ENCODE measurements around the gene TOM1L2.

Gene TOM1L2

DNA sequence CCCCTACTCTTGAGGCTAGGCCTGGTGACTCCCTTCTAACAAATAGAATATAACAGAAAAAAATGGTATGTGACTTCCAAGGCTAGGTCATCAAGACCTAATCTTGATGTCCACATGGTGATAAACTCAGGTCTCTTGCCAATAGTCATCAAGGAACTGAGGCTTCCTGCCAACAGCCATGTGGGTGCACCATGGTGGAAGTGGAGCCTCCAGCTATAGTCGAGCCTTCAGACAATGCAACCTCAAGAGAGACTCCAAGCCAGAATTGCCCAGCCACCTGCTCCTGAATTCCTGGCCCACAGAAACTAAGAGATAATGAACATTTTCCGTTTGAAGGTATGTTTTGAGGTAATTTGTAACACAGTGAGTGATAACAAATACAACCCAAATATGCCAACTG is 79.5 kb downstream of the TOM1L2 start:
- no peak for DNase-seq

DNA sequence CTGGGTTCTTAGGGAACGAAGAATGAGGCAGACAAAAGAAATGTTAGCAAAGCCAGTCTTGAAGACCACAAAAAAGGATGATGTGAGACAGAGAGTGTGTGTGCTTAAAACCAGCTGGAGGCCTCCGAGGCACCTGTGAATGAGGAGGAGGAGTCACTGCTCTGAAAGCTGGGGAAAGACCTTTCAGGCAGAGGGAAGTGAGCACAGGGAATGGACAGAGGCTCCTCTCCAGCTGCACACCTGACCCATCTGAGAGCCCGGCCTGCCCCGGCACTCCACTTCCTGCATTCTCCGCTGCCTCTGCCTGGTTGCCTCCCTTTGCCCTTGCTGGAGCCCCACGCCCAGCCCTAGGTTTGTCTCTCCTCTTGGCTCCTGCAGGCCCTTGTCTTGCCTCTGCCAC is 80.2 kb downstream of the TOM1L2 start:
- DNase-seq = no peak

DNA sequence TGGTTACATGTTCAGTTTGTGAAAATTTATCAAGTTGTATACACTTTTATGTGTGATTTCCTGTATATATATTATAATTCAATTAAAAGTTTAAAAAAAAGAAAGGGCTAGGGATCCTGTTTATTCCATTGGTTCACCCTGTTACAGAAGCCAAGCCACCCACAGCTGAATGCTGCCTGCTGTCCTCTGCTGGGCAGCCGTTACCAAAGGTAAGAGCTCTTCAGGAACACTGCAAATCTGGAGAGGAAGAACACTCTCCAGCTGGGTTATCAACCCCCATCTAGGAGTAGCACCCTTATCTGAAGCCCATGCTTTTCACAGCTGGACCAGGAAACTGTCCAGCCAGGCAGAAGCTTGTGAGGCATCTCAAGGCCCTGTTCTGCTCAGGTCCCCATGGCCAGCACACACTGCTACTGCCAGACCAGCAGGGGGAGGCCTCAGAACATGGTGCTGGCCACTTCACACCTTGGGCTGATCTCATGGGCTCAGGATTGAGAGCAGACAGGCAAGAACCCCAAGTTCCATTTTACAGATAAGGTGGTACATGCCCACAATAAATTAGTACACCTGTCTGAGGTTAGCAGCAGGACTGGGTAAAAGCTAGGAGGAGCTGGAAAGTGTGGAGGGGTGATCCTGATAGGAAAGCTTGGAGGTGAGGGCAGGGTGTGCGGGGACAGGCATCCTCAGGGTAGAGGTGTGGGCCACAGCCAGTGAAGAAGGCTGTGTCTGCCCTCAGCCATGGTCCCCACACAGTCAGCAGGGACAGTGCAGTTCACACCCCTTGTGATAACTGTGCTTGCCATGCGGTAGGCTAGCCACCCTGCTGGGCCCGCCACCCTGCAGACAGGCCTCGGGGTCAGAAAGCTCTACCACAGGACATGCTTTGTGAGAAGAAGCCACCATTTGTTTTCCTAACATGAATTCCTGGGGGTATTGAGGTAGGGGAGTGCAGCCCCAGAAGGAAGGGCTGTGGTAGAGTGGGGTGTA is 81.1 kb downstream of the TOM1L2 start:
- peak; percentile 5 for DNase-seq

DNA sequence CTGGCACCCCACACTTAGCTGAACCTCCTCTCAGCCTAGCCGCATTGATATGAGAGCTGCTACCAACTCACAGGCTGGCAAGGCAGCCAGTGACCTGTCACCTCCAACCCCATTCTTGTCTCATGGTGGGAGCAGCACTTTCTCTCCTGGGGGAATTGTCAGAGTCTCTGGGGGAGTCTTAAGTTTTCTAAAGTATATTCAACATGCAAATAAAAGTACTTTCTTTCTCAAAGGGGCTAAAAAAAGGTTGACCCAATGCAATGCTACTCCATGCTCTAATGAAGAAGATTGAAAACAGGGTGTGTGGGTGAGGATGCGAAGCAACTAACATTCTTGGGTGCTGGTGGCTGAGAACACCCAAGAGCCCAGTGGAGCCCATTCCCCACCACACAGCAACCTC is 82.3 kb downstream of the TOM1L2 start:
- DNase-seq = no peak

DNA sequence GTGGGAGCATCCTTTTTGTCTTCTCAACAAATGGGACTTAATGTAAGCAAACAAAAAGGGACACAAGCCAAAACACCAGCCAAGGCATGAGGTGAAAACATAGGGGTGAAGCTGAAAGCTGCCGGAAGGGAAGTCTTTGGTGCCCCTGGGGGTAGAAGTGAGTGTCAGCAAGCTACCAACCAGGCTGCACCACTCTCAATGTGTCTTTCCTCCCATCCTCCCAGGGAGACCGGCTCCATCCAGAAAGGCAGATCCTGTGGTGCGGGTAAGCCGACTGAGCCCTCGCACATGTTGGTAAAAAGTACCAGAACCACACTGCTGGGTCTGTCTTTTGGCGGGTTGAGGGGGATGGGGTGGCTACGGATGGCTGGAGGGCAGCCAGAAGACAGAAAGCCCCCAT is 83.4 kb downstream of the TOM1L2 start:
- DNase-seq = no peak

DNA sequence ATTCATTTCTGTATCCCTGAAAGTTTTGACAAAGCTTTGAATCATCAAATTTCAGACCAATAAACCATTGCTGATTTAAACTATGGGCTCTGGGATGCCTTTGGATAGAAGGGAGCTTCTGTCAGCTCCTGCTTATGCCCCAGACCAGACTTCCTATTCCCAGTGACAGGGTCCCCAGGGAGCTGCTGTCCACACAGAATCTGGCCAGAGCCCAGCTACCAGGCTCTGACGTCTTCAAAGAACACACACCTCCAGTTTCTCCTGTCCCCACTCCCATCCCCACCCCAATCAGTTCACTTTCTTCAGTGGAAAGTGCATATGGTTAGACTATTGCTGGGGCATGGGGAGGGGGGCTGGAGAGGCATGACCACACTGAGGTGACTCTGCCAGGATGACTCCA is 83.8 kb downstream of the TOM1L2 start:
- no peak for DNase-seq

DNA sequence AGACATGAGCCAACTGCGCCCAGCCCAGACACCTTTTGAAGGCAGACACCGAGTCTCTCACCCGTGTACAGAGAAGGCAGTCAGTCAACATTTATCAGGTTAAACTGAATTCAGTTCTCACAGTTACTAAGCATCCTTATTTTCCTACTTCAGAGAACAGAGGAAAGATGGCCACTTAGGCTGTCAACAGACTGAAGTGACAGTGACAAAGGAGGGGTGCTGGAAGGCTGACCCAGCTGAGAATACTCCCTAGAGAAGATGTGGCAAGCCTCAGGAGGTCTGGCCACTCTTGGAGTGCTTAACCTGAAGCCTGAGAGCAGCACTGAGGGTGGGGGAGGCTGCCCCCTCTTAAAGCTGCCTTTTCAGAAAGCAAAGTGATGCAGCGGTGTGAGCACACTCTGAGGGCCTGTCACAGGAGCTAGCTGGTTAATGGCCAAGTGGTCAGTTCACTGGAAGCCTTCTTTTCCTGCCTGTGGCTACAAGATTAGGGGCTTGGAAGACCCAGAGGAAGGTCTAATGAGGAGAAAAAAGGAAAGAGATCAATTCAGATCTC is 84.4 kb downstream of the TOM1L2 start:
- DNase-seq = no peak

DNA sequence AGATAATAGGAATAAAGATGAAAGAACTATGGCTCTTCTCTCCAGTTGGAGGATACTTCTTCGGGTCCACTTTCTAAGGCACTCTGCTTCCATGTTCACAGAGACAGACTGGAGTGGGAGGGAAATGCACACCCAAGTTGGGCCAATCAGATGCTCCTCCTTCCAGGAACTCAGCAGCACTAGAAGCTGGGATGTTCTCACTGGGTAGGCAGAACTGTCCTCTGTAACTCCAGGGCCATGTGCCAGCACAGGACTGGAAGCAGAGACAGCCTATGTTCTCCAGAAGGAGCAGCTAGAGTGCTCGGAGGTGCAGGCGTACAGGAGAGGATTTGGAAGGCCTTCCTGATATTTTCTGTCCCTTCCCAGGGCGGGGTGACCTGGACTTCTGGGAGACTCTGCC is 85.5 kb downstream of the TOM1L2 start:
- DNase-seq = no peak

DNA sequence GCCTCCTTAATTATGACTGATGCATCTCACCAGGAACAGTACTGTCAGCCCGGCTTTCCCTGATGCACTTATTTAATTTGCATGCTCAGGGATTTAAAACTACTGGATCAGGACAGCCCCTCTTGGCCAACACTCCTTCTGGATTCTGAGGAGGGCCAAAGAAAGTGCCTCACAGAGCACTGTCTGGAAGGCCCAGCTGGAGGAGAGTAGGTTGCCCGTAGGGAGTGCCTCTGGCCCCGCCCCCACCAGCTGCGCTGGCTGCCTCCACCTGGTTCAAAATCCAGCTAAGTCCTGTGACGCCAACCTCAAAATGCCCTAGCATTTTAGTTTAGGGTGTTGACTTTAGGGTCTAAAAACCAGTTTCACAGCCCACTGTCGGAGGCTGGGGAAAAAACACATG is 86.0 kb downstream of the TOM1L2 start:
- no peak for DNase-seq

DNA sequence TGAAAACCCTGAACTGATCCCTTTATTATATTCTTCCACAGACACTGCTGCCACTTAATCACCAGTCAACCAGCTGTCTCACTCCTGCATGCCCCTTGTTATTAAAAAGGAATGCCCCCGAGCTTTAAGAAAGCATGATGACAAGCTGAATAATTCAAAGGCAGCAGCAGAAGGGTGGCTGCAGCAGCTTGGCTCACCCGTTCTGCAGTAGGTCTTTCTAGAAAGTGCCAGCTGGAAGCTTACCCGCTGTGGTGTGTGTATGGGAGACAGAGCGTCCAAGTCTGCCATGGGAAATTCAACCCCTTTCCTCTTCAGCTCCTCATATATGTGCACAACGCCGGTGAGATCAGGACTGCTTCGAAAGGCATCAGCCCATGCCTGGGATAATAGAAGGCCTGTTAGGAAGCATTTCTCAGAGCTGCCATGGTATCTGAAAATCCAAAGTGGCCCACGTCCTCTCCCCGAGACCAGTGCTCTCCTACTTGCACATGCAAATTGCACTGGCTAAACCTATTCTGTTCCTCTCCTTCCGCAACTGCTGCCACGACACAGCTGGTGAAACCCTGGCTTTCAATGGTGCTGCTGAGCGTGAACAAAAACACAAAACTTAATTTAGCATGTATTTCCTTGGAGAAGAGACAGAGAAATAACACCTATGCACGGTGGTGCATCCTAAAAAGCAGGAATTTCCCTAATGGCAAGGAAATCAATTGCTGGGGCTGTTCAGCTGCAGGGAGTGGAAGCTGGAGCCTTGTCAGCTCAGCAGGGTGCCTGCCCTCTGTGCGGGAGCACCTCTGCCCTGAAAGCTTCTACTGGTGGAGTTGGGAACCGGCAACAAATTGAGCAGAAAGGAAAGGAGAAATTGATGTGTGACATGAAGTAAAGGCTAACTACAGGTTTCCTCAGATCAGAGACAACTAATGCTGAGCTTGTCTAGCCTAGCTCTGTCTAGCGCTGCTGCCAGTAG is 87.5 kb downstream of the TOM1L2 start:
- no peak for DNase-seq

DNA sequence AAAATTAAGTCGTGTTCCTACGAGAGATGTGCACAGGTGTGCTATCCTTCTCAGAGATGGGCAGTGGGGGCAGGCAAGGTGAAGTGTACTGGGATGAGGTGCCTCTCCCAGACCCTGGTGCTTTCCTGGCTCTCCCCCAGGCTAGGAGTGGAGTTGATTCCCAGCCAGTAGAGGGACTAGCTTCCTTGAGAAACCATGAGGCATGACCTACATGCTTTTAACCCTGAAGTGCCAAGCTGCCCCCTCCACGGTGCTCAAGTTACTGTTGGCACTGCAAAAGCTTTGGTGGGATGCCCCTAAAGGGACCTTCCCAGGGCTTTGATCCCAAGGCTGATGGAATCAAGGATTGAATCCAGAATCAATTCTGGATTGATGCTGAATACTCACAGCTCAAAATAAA is 88.4 kb downstream of the TOM1L2 start:
- no peak for DNase-seq

DNA sequence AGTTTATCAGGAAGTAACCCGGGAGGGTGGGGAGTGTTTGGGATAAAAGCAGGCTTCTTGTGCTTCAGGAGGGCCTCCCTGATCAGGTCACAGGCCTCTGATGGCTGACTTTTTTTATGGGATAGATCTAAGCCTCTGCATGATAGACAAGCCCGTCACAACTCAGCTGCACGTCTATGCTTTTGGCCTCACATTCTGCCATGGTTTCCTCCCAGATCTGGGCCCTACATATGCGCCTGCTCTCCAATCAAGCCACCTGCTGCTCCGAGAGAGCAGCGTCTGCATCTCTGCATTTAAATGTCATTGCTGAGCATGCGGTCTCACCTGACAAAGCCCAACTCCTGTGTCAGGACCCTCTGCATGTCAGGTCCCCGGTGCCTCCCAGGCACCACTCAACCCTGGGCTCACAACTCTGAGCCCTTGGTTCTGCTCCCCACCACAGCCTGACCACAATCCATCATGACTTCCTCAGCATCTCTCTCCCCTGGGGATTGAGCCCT is 90.1 kb downstream of the TOM1L2 start:
- no peak for DNase-seq

DNA sequence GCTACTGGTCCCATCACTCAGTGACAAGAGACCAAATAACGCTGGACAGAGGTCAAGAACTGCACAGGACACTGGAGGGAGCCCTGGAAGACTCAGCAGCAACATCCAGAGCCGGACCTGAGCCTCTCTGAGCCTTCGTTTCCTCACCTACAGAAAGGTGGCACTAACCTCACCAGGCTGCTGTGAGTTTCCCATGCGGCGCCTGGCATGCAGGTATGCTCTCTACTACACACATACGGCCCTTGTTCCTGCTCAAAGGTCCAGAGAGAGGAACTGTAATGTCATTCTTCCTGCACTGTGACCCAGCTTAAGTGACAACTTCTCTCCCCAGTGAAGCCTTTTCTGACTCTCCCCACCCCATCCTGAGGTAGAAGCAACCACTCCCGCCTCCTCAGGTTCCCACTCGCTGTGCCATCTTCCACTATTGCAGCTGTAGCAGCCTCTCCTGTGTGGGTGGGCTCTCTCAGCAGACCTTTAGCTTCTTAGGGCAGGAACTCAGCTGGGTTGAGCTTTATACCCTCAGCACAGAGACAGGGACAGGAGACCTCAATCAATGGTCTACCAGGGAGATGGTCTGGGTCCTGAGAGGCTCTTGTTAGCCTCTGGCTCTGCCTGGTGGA is 91.5 kb downstream of the TOM1L2 start:
- DNase-seq = no peak

DNA sequence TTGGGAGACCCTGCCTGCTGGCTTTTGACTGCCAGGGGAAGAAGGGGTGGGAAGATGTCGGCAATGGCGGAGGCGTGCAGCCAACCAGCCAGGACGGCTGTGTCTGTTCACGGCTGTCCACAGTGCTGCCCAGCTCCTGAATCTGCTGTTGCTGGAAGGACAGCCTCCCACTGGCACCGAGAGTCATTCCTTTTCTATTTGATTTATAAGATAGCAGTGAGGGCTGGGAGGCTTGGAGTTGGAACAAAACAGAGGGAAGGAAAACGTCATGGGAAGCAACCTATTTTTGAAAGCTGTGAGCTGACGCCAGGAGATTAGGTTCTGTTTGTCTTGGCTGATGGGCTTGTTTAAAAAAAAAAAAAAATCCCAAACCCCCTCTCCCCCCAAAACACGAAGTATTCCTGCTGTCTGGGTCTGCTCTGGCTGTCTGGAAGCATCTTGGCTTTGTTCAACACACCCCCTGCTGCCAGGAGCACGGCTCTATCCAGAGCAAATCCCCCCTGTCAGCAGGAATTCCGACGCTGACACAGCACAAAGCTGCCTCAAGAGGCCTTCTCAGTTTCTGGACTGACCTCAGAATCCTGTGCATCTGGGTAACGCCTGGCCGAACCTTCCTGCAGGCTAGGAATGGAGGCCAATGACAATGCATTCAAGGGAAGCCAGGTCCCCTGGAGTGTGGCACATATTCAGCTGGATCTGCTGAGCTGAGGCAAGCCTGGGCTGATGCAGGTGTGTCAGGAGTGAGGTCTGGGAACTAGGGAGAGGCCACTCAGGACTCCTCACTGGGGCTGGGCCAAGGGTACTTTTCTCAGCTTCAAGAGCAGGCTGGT is 94.5 kb downstream of the TOM1L2 start:
- DNase-seq = no peak

DNA sequence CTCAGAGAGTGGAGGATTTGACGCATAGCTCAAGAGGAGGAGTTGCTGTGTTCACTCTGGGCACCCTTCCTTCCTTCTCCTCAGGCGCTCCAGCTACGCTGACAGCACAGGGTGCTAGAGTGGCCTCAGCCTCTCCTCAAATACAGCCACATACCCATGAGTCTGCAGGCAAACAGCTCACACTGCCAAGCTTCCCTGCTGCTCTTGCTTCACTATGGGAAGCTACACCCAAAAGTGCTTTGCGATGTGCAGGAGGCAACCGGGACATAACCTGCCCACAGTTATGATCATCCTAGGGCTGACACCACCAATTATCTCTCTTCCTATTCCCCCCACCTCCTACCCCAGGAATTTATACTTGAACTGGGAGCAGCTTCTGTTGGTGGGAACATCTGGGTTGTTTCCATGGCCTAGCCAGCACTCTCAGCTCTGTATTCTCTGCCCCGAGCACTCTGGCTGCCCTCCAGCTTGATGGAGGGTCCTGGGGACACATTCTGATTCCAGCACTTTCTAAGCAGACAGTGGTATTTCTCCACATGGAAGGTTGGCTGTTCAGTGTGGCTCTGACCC is 95.2 kb downstream of the TOM1L2 start:
- DNase-seq = no peak

DNA sequence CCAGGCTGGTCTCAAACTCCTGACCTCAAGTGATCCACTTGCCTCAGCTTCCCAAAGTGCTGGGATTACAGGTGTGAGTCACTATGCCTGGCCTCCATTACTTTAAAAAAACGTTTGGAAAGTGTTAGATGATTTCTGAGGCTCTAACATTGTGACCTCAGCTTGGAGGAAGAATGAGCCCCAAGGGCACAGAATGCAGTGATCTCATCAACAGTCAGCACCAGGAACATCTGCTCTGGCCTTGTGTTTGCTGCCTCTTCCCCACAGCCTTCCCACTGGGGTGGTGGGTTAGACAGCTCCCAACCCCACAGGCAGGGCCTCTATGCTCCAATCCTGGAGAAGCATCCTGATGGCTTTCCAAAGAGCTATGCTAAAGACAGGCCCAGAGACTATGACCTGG is 97.7 kb downstream of the TOM1L2 start:
- DNase-seq = no peak

DNA sequence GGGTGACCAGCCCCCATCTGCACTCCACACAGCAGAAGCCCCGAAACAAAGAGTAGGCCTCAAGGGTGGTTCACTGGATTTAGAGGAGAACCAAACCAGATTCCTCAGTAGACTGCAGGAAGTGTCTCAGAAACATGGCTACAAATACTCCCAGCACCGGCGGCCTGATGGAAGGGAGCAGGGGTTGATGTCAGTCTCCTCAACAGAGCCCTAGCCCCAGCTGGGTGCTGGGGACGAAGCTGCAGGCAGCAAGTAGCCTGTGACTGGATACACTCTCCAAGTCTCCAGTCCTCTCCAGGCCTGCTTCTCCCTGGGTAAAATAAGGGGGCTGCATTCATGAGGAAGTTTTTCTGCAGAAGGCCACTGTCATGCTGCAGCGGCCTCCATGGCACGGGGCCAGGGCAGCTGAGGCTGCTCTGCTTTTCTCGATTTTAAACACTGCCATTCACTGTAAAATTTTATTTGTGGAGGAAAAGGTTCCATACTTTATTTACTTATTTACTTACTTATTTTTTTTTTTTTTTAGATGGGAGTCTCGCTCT is 98.7 kb downstream of the TOM1L2 start:
- no peak for DNase-seq

DNA sequence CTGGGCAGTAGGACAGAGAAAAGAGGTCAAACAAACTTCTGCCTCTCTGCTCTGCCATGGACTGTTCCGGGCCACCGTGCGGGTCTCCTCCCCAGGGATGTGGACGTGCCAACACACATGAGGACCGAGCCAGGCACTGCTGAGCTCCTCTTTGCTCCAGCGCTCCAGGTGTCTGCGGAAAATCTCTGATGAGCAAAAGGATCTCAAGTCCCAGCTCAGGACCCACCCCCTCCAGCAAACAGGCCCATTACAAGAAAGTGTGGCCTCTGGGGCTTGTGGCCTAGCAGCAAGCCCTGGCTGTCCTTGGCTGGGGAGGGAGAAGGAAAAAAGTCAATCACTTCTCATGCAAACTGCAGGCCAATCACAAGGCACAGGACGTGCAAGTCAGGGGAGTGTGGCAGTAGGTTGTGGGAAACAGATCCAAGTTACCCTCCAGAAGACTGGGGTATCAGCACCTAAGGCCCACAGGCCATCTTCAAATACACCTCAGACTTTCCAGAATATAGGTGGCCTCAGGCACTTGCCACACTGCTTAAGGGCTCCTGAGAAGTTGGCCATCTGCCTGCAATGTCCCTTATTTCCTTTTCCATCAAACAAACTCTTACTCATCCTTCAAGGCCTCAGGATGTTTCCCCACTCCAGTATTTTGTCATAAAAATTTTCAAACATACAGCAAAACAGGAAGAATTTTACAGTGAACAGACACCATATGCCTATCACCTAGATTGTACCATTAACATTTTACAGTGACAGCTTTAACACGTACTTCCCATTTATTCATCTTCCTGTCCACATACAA is 99.5 kb downstream of the TOM1L2 start:
- DNase-seq = no peak

DNA sequence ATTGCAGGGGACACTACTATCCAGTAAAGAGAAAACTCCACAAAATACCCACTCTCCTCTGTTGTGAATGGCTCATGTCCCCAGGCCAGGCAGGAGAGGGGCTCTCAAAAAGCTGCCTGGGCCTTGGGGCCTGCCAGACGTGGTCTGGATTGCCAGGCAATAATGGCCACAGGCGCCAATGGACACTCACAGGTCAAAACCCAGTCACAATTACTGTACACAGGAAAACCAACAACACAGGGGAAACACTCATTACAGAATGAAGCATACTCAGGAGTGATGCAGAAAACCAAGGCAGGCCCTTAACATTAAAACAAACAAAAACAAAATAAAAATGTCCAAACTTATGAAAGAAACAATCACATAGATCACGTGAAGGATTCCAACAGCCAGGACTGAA is 100.3 kb downstream of the TOM1L2 start:
- no peak for DNase-seq

DNA sequence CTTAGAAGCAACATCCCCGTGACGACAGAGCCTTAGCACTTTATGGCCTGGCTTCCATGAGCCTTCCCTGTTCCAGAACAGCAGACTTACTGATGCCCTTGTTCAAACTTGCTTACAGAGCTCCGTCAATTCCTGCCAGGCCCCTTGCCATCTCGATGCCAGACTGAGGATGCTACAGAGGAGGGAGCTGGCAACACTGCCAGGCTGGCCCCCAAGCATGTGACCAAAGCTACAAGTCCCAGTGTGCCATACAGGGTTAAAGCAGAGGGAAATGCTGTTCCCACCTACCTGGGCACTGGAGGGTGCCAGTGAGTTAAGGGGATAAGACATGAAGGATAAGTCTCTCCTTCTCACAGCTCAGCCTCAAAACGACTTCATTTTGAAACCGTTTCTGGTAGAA is 102.0 kb downstream of the TOM1L2 start:
- no peak for DNase-seq
